GM12892 (cell line): ENCODE measurements around the gene ADGRL3.

Experiments
- POLR2A ChIP-seq: IDR thresholded peaks from 2 replicates; pipeline ENCODE4 v1.6.1; 2011; ENCODE audit warnings: low read depth, low read length, control low read depth
- POLR2AphosphoS5 ChIP-seq: IDR thresholded peaks from 2 replicates; pipeline ENCODE4 v1.6.1; 2011; ENCODE audit warnings: low read depth, low read length, control low read depth
- TAF1 ChIP-seq: IDR thresholded peaks from 2 replicates; pipeline ENCODE4 v1.6.1; 2011; ENCODE audit warnings: low read depth, mild to moderate bottlenecking, control low read depth, low read length, borderline replicate concordance

DNA sequence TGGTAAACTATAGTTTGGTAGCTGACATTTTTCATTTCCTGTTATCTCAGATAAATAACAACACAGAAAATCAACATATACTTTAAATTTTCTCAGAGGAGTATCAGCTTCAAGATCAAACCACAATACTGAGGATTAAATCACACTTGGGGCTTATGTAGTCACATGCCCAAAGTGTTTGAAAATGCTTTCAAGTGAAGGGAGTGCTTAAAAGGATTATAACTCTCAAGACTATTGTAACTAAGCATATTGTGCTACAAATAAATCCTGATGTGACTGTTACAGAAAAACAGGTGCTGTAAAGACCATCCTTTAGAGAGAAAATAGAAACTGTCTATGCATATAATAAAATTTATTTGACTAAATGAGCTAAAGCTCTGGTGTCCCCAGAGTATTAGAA is 887.6 kb downstream of the ADGRL3 start:
- TF ChIP-seq TAF1, result no peak
- TF ChIP-seq POLR2A, result no peak
- TF ChIP-seq POLR2AphosphoS5, result no peak
